GM19455 (cell line): ENCODE data around the gene ZNF488.
"Not testable (repeated sequence)": the region's sequence is repeated elsewhere in the genome, so short reads cannot be mapped to it uniquely, and the experiment has no call there.

ENCODE experiments used
- ATAC-seq: cut with Tn5 transposase; IDR thresholded peaks from one replicate; pipeline ENCODE4 v1.9.1; 2021; ENCODE audit not compliant: unreplicated experiment

Gene ZNF488

GRCh38 chr10:47384148-47384921 is at the start of gene ZNF488:
ZNF488 (minus strand) TSS chr10:47384293; CDS start chr10:47368829, 15,464 bp downstream.
- ATAC-seq: peak; percentile 94

- no peak for ATAC-seq
Observed at GRCh38 chr10:47425813-47426419, 41.8 kb upstream of the ZNF488 start.

- ATAC-seq: no peak
Observed at GRCh38 chr10:47424231-47424630, 40.1 kb upstream of the ZNF488 start.

GRCh38 chr10:47423476-47423875 is 39.4 kb upstream of the ZNF488 start:
- ATAC-seq: no peak

- ATAC-seq: no peak
Observed at GRCh38 chr10:47421057-47421952, 37.2 kb upstream of the ZNF488 start.

DNA sequence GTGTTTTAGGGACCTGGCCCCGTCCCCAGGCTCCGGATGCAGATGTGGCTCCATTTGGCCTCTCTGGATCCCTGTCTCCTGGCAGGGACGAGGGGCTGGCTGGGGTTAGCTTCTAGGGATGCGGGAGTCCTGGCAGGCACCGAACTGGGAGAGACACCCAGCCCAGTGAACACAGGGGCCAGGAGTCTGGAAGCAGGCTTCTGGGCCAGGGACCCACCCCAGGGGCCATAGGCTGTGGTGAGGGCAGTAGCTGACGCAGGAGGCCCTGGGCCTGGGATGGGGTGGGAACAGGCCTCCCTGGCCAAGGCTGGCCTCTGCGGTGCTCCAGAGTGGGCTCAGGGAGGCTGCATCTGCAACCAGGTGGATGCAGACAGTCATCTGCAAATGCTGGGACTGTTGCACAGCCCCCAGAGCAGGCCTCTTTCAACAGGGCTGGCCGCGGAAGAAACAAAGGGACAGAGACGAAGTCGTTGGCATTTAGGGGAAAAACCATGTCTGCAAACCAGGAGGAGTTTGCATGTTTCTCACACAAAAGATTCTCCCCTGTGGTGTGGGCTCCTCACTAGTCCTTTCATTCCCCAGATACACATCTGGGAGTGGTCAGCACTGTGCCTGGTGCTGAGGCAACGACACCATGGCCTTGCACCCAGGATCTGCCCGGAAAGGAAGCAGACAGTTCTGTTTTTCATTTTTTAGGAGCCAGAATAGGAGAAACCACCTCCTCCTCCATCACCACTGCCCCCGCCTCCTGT is 36.4 kb upstream of the ZNF488 start:
- ATAC-seq: no peak

- no peak for ATAC-seq
Observed at GRCh38 chr10:47419421-47419820, 35.3 kb upstream of the ZNF488 start.

GRCh38 chr10:47418966-47419365 is 34.9 kb upstream of the ZNF488 start:
- ATAC-seq: no peak

- no peak for ATAC-seq
Observed at GRCh38 chr10:47418321-47418720, 34.2 kb upstream of the ZNF488 start.

DNA sequence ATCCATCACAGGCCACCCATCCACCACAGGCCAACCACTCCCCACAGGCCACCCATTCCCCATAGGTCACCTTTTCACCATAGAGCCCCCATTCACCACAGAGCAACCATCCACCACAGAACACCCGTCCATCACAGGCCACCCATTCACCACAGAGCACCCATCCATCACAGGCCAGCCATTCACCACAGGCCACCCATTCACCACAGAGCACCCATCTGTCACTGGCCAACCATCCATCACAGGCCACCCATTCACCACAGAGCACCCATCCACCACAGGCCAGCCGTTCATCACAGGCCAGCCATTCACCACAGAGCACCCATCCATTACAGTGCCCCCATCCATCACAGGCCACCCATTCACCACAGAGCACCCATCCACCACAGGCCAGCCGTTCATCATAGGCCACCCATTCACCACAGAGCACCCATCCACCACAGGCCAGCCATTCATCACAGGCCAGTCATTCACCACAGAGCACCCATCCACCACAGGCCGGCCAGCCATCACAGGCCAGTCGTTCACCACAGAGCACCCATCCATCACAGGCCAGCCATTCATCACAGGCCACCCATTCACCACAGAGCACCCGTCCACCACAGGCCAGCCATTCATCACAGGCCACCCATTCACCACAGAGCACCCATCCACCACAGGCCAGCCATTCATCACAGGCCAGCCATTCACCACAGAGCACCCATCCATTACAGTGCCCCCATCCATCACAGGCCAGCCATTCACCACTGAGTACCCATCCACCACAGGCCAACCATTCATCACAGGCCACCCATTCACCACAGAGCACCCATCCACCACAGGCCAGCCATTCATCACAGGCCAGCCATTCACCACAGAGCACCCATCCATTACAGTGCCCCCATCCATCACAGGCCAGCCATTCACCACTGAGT is 32.5 kb upstream of the ZNF488 start:
- ATAC-seq: not testable (repeated sequence)

- no peak for ATAC-seq
Observed at GRCh38 chr10:47415520-47416304, 31.6 kb upstream of the ZNF488 start.

GRCh38 chr10:47414752-47415519 is 30.8 kb upstream of the ZNF488 start:
- no peak for ATAC-seq

DNA sequence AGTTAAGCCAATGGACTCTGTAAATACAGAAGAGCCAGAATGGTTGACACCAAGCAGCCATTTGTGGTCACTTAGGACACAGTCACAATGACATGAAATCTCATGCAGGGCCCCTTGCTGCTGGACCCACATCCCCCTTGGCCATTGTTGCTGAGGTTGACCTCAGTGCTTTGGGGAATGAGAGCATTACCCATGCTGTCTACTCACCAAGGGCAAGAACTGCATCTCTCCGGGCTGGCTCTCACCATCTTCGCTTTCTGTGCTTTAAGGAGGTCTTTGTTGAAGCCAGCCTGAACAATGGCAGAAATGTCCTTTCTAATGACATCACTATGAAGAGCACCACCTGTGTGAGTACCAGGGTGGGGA is 30.1 kb upstream of the ZNF488 start:
- no peak for ATAC-seq

DNA sequence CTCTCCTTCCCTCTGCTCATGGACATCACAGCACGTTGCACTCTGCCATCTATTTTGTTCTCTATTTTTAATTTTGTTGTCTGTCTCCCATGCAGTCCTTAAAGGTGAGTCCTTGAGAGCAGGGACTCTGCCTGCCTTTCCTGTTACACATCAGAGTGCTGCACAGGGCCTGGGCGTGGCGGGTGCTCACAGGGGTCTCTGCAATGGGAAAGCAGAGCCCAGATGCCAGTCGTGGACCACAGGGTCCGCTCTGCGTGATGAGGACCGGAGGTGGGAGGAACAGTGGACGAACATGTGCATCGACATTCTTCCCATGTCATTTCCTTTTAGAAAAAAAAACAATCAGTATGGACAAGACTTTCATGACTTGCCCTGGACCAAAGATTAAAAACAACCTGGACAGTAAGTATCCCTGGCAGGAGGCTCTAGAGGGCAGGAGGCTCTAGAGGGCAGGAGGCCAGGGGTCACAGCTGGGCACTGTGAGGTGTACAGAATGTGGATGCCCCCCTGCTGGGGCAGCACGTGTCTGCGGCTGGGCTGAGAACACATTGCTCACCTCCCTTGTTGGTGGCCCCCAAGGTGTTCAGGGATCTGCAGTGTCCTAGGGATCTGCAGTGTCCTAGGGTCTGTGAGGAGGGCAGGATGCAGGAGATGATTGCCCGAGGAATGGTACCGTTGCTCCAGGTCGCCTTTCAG is 29.6 kb upstream of the ZNF488 start:
- no peak for ATAC-seq

GRCh38 chr10:47412869-47413268 is 28.8 kb upstream of the ZNF488 start:
- no peak for ATAC-seq

DNA sequence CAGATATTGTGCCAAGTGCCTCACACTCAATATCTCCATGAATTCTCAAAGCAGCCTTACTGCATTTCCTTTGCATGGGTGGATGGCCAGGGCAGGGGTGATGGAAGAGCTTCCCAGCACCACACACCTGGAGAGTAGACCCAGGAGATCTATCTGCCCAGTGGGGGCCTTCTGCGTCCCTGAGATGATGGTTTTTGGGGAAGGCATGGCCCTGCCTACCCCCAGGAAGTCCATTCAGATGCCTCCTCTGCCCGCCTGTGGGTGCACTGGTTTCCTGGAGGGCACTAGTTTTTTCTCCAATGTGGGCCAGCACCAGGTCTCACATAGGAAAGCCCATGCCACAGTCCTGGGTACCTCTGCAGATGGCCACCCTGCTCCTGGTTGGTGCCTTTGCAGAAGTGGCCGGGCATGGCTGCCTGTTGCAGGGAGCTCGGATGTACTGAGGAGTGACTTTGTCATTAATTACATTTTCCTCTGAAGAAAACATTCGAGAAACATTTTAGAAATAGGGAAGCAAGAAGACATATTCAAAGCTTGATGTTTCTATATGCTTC is 28.2 kb upstream of the ZNF488 start:
- no peak for ATAC-seq

- ATAC-seq: no peak
Observed at GRCh38 chr10:47410862-47411261, 26.8 kb upstream of the ZNF488 start.

- ATAC-seq: no peak
Observed at GRCh38 chr10:47410271-47410670, 26.2 kb upstream of the ZNF488 start.
